HepG2 (cell line): ENCODE results near the gene DCAF7. TPM values are rescaled to one million over a fixed set of nuclear protein-coding genes. Genes with fewer than 3 reads are reported as not detected.

Experiments
- AHR ChIP-seq: IDR thresholded peaks from 2 replicates; pipeline ENCODE4 v1.6.1; 2018; ENCODE audit warnings: missing genetic modification reagents, missing compliant biosample characterization
- FOXM1 ChIP-seq: sonication (generic); formaldehyde crosslinking; IDR thresholded peaks from 2 replicates; pipeline ENCODE4 v1.5.0; 2020; ENCODE audit warnings: missing genetic modification reagents
- HDAC6 ChIP-seq: fragments of 200-600 bp; sonication (generic); IDR thresholded peaks from 2 replicates; pipeline ENCODE4 v1.7.0; 2017; ENCODE audit warnings: mild to moderate bottlenecking, antibody characterized with exemption, low read length, low read depth
- HOXA3 ChIP-seq: sonication (generic); formaldehyde crosslinking; IDR thresholded peaks from 2 replicates; pipeline ENCODE4 v1.5.0; 2020; ENCODE audit warnings: missing genetic modification reagents
- JUNB ChIP-seq: sonication (generic); formaldehyde crosslinking; IDR thresholded peaks from 2 replicates; pipeline ENCODE4 v1.8.0; 2022; ENCODE audit warnings: missing genetic modification reagents, mild to moderate bottlenecking, borderline replicate concordance
- NCOA2 ChIP-seq: sonication (generic); formaldehyde crosslinking; IDR thresholded peaks from 2 replicates; pipeline ENCODE4 v1.8.0; 2022; ENCODE audit warnings: inconsistent platforms
- NFATC3 ChIP-seq: sonication (generic); formaldehyde crosslinking; IDR thresholded peaks from 2 replicates; pipeline ENCODE4 v1.5.1; 2020; ENCODE audit warnings: mild to moderate bottlenecking, missing genetic modification reagents
- NFIC ChIP-seq: IDR thresholded peaks from 2 replicates; pipeline ENCODE4 v1.6.1; 2012; ENCODE audit warnings: mild to moderate bottlenecking, low read length, inconsistent platforms
- NONO ChIP-seq, 2 experiments: fragments of 450-650 bp in 1 of 2; sonication (generic) in 1 of 2; formaldehyde crosslinking in 1 of 2; IDR thresholded peaks in 1 of 2; conservative IDR thresholded peaks in 1 of 2; 2 replicates each; pipeline versions ENCODE4 v1.6.1 to v1.8.0; 2017 to 2022; ENCODE audit warnings: mild to moderate bottlenecking in 1 of 2, missing genetic modification reagents in 1 of 2, moderate library complexity in 1 of 2
- TEAD2 ChIP-seq: sonication (generic); formaldehyde crosslinking; IDR thresholded peaks from 2 replicates; pipeline ENCODE4 v1.9.0; 2021; ENCODE audit warnings: missing genetic modification reagents
- ZNF142 ChIP-seq: sonication (generic); formaldehyde crosslinking; IDR thresholded peaks from 2 replicates; pipeline ENCODE4 v1.4.0; 2020; ENCODE audit warnings: missing genetic modification reagents
- ZNF776 ChIP-seq: sonication (generic); formaldehyde crosslinking; IDR thresholded peaks from 2 replicates; pipeline ENCODE4 v1.4.0; 2020; ENCODE audit warnings: mild to moderate bottlenecking, missing genetic modification reagents
- ZNF878 ChIP-seq: sonication (generic); formaldehyde crosslinking; IDR thresholded peaks from 2 replicates; pipeline ENCODE4 v1.8.1; 2023; ENCODE audit warnings: mild to moderate bottlenecking, missing genetic modification reagents, moderate library complexity
- polyA plus RNA-seq, 8 experiments: library from polyadenylated mRNA; depleted of rRNA in 3 of 8; stranded (reverse) in 7 of 8; unstranded in 1 of 8; fragments of >200 nt; fragmentation: Illumina TruSeq in 4 of 8; extraction: Trizol in 4 of 8; gene quantifications; 2 replicates each; pipeline versions ENCODE4 v1.2.1 to v1.2.3, GENCODE V29; 2011 to 2016; ENCODE audit warnings: low read depth in 4 of 8, missing spikeins in 1 of 8, mixed read lengths in 1 of 8; ENCODE audit not compliant: insufficient read depth in 1 of 8
- total RNA-seq, 5 experiments: library from RNA; depleted of rRNA; stranded (reverse); fragments of >200 nt; fragmentation: Illumina TruSeq; extraction: Trizol; gene quantifications; 2 replicates each; pipeline ENCODE4 v1.2.3, GENCODE V29; 2016; ENCODE audit warnings: low read depth in 1 of 5
- TF ChIP-seq, protein P1 (sequence below): sonication (generic); formaldehyde crosslinking; IDR thresholded peaks from 2 replicates; pipeline ENCODE4 v1.4.0; 2020; ENCODE audit warnings: missing genetic modification reagents, borderline replicate concordance
- TF ChIP-seq, protein P2 (sequence below): sonication (generic); formaldehyde crosslinking; IDR thresholded peaks from 2 replicates; pipeline ENCODE4 v1.5.1; 2020; ENCODE audit warnings: missing genetic modification reagents, mild to moderate bottlenecking, borderline replicate concordance

Gene DCAF7
- total and polyA plus RNA-seq, 2 of the 13 experiments (the other 11 are each of a cell fraction or from before 2014, with no cell fraction given), result 55.2 to 73.4 TPM

DNA sequence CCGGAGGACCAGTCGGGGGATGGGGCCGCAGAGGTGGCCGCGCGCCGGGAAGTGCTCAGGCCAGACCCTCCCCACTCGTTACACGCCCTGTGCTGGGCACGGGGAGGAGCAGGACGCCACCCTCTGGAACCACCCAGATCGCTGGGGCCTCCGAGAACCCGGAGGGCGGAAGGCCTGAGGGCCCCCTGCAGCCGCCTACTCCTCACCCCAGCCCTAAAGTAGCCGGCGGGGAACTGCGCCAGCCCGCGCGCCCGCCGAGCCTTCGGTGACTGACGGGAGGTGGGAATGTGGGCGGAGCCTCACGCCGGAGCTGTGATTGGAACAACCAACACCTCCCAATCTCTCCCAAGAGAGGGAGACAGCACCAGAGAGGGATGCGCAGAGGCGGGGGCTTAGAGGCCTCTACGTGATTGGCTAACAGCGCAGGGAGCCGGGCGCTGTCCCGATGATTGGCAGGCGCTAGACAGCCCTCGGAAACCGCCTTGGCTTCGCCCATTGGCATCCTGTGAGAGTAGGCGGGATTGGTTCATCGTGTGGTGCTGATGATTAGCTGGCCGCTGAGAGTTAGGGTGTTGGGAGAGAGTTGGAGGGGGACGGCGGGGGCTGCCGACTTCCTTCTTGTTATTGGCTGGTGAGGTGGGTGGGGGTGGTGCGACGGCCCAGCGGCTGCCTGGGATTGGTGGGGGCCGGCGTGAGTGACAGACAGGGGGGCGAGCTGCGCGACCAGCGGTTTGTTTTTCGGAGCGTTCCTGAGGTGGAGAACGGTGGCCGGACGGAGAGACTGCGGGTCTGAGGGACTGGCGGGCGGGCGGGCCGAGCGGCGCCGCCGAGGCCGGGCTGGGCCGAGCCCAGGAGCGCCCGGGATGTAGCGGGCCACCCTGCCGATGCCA, 71.7 kb downstream of the DCAF7 start, which contains the start of gene MAP3K3 (continued):
- TF ChIP-seq ZNF142 (no peak), AHR (CRISPR knock-in tag) (0 out of 2 replicates have a peak, but pooled peaks have one; percentile 81), HDAC6 (no peak), NFIC (no peak), ZNF776 (CRISPR knock-in tag) (peak; percentile 49; the same call in 1 of the 2 replicates), NFATC3 (peak; percentile 85; the same call in 1 of the 2 replicates), JUNB (CRISPR knock-in tag) (no peak), HOXA3 (CRISPR knock-in tag) (peak; percentile 75), TEAD2 (no peak), NONO (IDR thresholded peaks at IDR 0.05) (no peak), NONO (CRISPR knock-in tag; conservative IDR thresholded peaks at IDR 0.05) (peak; percentile 66), NCOA2 (CRISPR knock-in tag) (peak; percentile 18; the same call in 1 of the 2 replicates), FOXM1 (CRISPR knock-in tag) (0 out of 2 replicates have a peak, but pooled peaks have one; percentile 11), ZNF878 (CRISPR knock-in tag) (0 out of 2 replicates have a peak, but pooled peaks have one; percentile 59)
- TF ChIP-seq, protein P1, sequence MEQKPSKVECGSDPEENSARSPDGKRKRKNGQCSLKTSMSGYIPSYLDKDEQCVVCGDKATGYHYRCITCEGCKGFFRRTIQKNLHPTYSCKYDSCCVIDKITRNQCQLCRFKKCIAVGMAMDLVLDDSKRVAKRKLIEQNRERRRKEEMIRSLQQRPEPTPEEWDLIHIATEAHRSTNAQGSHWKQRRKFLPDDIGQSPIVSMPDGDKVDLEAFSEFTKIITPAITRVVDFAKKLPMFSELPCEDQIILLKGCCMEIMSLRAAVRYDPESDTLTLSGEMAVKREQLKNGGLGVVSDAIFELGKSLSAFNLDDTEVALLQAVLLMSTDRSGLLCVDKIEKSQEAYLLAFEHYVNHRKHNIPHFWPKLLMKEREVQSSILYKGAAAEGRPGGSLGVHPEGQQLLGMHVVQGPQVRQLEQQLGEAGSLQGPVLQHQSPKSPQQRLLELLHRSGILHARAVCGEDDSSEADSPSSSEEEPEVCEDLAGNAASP, result peak; percentile 43
- TF ChIP-seq, protein P2, sequence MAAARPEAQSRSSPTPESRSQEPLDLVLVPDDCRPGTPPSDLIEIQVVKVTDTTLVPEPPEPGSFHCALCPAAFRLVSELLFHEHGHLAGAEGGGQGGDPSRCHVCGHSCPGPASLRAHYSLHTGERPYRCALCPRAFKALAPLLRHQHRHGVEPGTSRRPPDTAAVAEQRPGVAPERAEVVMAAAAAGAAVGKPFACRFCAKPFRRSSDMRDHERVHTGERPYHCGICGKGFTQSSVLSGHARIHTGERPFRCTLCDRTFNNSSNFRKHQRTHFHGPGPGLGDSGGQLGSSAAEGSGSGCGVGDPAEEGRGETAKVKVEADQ (CRISPR knock-in tag), result peak; percentile 92
